Keratinocyte (primary cell): ENCODE measurements around the gene TNS1. TPM values are rescaled to one million over a fixed set of nuclear protein-coding genes. Genes with fewer than 3 reads are reported as not detected.

Source experiments
- DNase-seq: peaks from one replicate; pipeline ENCODE4 v3.0.0-alpha.2; 2011; ENCODE audit warnings: low read depth, missing footprints, low spot score
- FAIRE-seq: peaks from 2 replicates; lab custom pipeline; 2011; peaks lifted over from hg19 to GRCh38; lab: Jason Lieb, UNC
- H2AFZ ChIP-seq: 2 replicates; pipeline ENCODE4 v1.6.0; 2012; ENCODE audit warnings: low read length, control low read depth, inconsistent platforms; ENCODE audit not compliant: control insufficient read depth
- H3K27ac ChIP-seq: 2 replicates; pipeline ENCODE4 v1.5.1; 2011; ENCODE audit warnings: low read length; ENCODE audit not compliant: control insufficient read depth, insufficient read depth
- H3K27me3 ChIP-seq: 3 replicates; pipeline ENCODE4 v1.6.0; 2011; ENCODE audit warnings: low read length; ENCODE audit not compliant: control insufficient read depth, insufficient read depth; ENCODE audit errors: extremely low read depth
- H3K36me3 ChIP-seq, 2 experiments: 2 replicates in 1 of 2; 3 replicates in 1 of 2; pipeline ENCODE4 v1.5.1; 2011; ENCODE audit warnings: low read length in 2 of 2, mild to moderate bottlenecking in 1 of 2; ENCODE audit not compliant: control insufficient read depth in 2 of 2, insufficient read depth in 2 of 2; ENCODE audit errors: extremely low read depth in 1 of 2
- H3K4me1 ChIP-seq: 3 replicates; pipeline ENCODE4 v1.5.1; 2011; ENCODE audit warnings: low read length; ENCODE audit not compliant: control insufficient read depth, insufficient read depth; ENCODE audit errors: extremely low read depth
- H3K4me2 ChIP-seq: 3 replicates; pipeline ENCODE4 v1.6.0; 2011; ENCODE audit warnings: low read depth, low read length; ENCODE audit not compliant: control insufficient read depth, insufficient read depth; ENCODE audit errors: extremely low read depth
- H3K4me3 ChIP-seq, 3 experiments: fragments of 200-600 bp in 1 of 3; sonication (generic) in 1 of 3; 2 replicates in 2 of 3; 3 replicates in 1 of 3; pipeline ENCODE4 v1.5.1; 2011 to 2016; ENCODE audit warnings: low read length in 3 of 3, mild to moderate bottlenecking in 3 of 3, control low read depth in 2 of 3, inconsistent platforms in 1 of 3, low read depth in 1 of 3, mixed read lengths in 1 of 3, mixed run types in 1 of 3, moderate library complexity in 1 of 3; ENCODE audit not compliant: control insufficient read depth in 2 of 3, insufficient read depth in 2 of 3; ENCODE audit errors: extremely low read depth in 1 of 3
- H3K79me2 ChIP-seq: 2 replicates; pipeline ENCODE4 v1.6.0; 2012; ENCODE audit warnings: low read length; ENCODE audit not compliant: control insufficient read depth, insufficient read depth
- H3K9ac ChIP-seq: 3 replicates; pipeline ENCODE4 v1.6.0; 2011; ENCODE audit warnings: low read length; ENCODE audit not compliant: control insufficient read depth, insufficient read depth; ENCODE audit errors: extremely low read depth
- H3K9me1 ChIP-seq: 3 replicates; pipeline ENCODE4 v1.6.0; 2011; ENCODE audit warnings: low read length; ENCODE audit not compliant: control insufficient read depth, insufficient read depth; ENCODE audit errors: extremely low read depth
- H3K9me3 ChIP-seq: 2 replicates; pipeline ENCODE4 v1.5.1; 2012; ENCODE audit warnings: low read depth, low read length; ENCODE audit not compliant: control insufficient read depth
- H4K20me1 ChIP-seq: 3 replicates; pipeline ENCODE4 v1.6.0; 2011; ENCODE audit warnings: low read length; ENCODE audit not compliant: control insufficient read depth, insufficient read depth; ENCODE audit errors: extremely low read depth
- EZH2 ChIP-seq: IDR thresholded peaks from one replicate; pipeline ENCODE4 v1.6.1; 2012; ENCODE audit warnings: inconsistent platforms, mild to moderate bottlenecking, low read length, moderate library complexity
- dilution Hi-C: fragments of 300-500 bp; cut with MboI; formaldehyde crosslinking; loops from one replicate; pipeline ENCODE4 v1.7.0; 2020; ENCODE audit warnings: low sequenced_read_pairs; ENCODE audit not compliant: extremely low pct_ligation_motif_present
- polyA plus RNA-seq, 5 experiments: library from polyadenylated mRNA; depleted of rRNA in 3 of 5; stranded (reverse) in 3 of 5; stranded (forward) in 1 of 5; unstranded in 1 of 5; fragments of >200 nt; gene quantifications; 1 replicate in 1 of 5; 2 replicates in 3 of 5; 3 replicates in 1 of 5; pipeline versions ENCODE4 v1.2.1 to v1.2.3, GENCODE V29; 2011 to 2012; ENCODE audit warnings: missing spikeins in 2 of 5, low read depth in 1 of 5, low replicate concordance in 1 of 5
- TF ChIP-seq, protein P1 (sequence below), 3 experiments: IDR thresholded peaks in 1 of 3; conservative IDR thresholded peaks in 1 of 3; optimal IDR thresholded peaks in 1 of 3; 2 replicates in 2 of 3; 3 replicates in 1 of 3; pipeline versions ENCODE3 to v1.5.1; 2011; ENCODE audit warnings: low read length in 3 of 3, mild to moderate bottlenecking in 3 of 3, moderate library complexity in 2 of 3, control low read depth in 1 of 3, inconsistent platforms in 1 of 3; ENCODE audit not compliant: insufficient read depth in 2 of 3; ENCODE audit errors: extremely low read depth in 1 of 3

TNS1 gene
- polyA plus RNA-seq, 1 donor (not counting 4 experiments of a cell fraction or from before 2014, with no cell fraction given) = 2.5 TPM

- TF ChIP-seq EZH2 = no peak
- TF ChIP-seq, protein P1, sequence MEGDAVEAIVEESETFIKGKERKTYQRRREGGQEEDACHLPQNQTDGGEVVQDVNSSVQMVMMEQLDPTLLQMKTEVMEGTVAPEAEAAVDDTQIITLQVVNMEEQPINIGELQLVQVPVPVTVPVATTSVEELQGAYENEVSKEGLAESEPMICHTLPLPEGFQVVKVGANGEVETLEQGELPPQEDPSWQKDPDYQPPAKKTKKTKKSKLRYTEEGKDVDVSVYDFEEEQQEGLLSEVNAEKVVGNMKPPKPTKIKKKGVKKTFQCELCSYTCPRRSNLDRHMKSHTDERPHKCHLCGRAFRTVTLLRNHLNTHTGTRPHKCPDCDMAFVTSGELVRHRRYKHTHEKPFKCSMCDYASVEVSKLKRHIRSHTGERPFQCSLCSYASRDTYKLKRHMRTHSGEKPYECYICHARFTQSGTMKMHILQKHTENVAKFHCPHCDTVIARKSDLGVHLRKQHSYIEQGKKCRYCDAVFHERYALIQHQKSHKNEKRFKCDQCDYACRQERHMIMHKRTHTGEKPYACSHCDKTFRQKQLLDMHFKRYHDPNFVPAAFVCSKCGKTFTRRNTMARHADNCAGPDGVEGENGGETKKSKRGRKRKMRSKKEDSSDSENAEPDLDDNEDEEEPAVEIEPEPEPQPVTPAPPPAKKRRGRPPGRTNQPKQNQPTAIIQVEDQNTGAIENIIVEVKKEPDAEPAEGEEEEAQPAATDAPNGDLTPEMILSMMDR (optimal IDR thresholded peaks at IDR 0.05 in 1 of 3, IDR thresholded peaks at IDR 0.05 in 1 of 3, conservative IDR thresholded peaks at IDR 0.05 in 1 of 3; ENCODE audit: extremely low read depth in 1 of 3, insufficient read depth in 2 of 3, low read length in 3 of 3) = no peak
- Histone ChIP-seq H3K4me2 (no peak overlapping the region), H3K27me3 (peaks cover 8% of the 10 kb centered on the region), H3K4me3 (no peak overlapping the region), H3K9ac (no peak overlapping the region), H3K79me2 (no peaks in the 10 kb centered on the region), H3K27ac (no peak overlapping the region), H4K20me1 (peaks cover 4% of the 10 kb centered on the region), H3K9me1 (no peaks in the 10 kb centered on the region), H3K9me3 (no peaks in the 10 kb centered on the region), H3K36me3 (no peaks in the 10 kb centered on the region), H3K4me1 (no peaks in the 10 kb centered on the region), H2AFZ (no peak overlapping the region)
- FAIRE-seq (no peak), DNase-seq (no peak)
- dilution Hi-C loops = no loop called here
These were observed 137.6 kb downstream of the TNS1 start for GRCh38 chr2:217864963-217865772.

- no peak overlapping the region for H3K9ac ChIP-seq
- no peak overlapping the region for H2AFZ ChIP-seq
- no peaks in the 10 kb centered on the region for H3K9me3 ChIP-seq
- H3K36me3 ChIP-seq = no peaks in the 10 kb centered on the region
- H4K20me1 ChIP-seq = peaks cover 4% of the 10 kb centered on the region
- H3K4me2 ChIP-seq = no peak overlapping the region
- dilution Hi-C loops = no loop called here
- FAIRE-seq = no peak
- H3K9me1 ChIP-seq = no peaks in the 10 kb centered on the region
- no peak for DNase-seq
- peaks cover 8% of the 10 kb centered on the region for H3K27me3 ChIP-seq
- TF ChIP-seq, protein P1 (optimal IDR thresholded peaks at IDR 0.05 in 1 of 3, IDR thresholded peaks at IDR 0.05 in 1 of 3, conservative IDR thresholded peaks at IDR 0.05 in 1 of 3; ENCODE audit: extremely low read depth in 1 of 3, insufficient read depth in 2 of 3, low read length in 3 of 3) = no peak
- no peak for TF ChIP-seq EZH2
- H3K79me2 ChIP-seq = no peaks in the 10 kb centered on the region
- no peak overlapping the region for H3K27ac ChIP-seq
- H3K4me1 ChIP-seq = no peaks in the 10 kb centered on the region
- H3K4me3 ChIP-seq = no peak overlapping the region
These were observed 138.9 kb downstream of the TNS1 start for GRCh38 chr2:217863883-217864282.
